GM23338 (cell line): ENCODE measurements around the gene PLD5. TPM values are rescaled to one million over a fixed set of nuclear protein-coding genes. Genes with fewer than 3 reads are reported as not detected.

Experiments used
- ATAC-seq: fragments of 200-7000 bp; cut with Tn5 transposase; 3 replicates; pipeline ENCODE4 v1.9.1; 2020
- DNase-seq: peaks from one replicate; pipeline ENCODE4 v3.0.0-alpha.2; 2015; ENCODE audit warnings: low spot score
- H2AFZ ChIP-seq: fragments of 200-600 bp; sonication (generic); 2 replicates; pipeline ENCODE4 v1.8.0; 2016; ENCODE audit warnings: antibody characterized with exemption, mild to moderate bottlenecking, moderate library complexity
- H3F3A ChIP-seq: fragments of 200-600 bp; sonication (generic); replicated peaks from 2 replicates; pipeline ENCODE4 v1.8.0; 2017; ENCODE audit warnings: antibody characterized with exemption, mixed run types, low read depth
- H3K27ac ChIP-seq: fragments of 200-600 bp; sonication (generic); 2 replicates; pipeline ENCODE4 v1.6.1; 2016; ENCODE audit warnings: low read depth
- H3K27me3 ChIP-seq: fragments of 200-600 bp; sonication (generic); 2 replicates; pipeline ENCODE4 v1.8.0; 2016; ENCODE audit warnings: mild to moderate bottlenecking, mixed run types, moderate library complexity; ENCODE audit not compliant: insufficient read depth
- H3K36me3 ChIP-seq: fragments of 200-600 bp; sonication (generic); 2 replicates; pipeline ENCODE4 v1.8.0; 2016; ENCODE audit warnings: mild to moderate bottlenecking; ENCODE audit not compliant: insufficient read depth
- H3K4me1 ChIP-seq: fragments of 200-600 bp; sonication (generic); 2 replicates; pipeline ENCODE4 v1.8.0; 2016; ENCODE audit warnings: mild to moderate bottlenecking, moderate library complexity; ENCODE audit not compliant: insufficient read depth
- H3K4me2 ChIP-seq: fragments of 200-600 bp; sonication (generic); 2 replicates; pipeline ENCODE4 v1.7.1; 2017; ENCODE audit warnings: mixed run types
- H3K4me3 ChIP-seq: fragments of 200-600 bp; sonication (generic); 2 replicates; pipeline ENCODE4 v1.6.1; 2016; ENCODE audit warnings: mixed run types
- H3K79me2 ChIP-seq: fragments of 200-600 bp; sonication (generic); replicated peaks from 2 replicates; pipeline ENCODE4 v1.8.0; 2017; ENCODE audit warnings: mild to moderate bottlenecking; ENCODE audit not compliant: insufficient read depth
- H3K9me2 ChIP-seq: fragments of 200-600 bp; sonication (generic); 2 replicates; pipeline ENCODE4 v1.8.0; 2017; ENCODE audit not compliant: insufficient read depth
- H4K20me1 ChIP-seq: fragments of 200-600 bp; sonication (generic); replicated peaks from 2 replicates; pipeline ENCODE4 v1.8.0; 2017; ENCODE audit warnings: mild to moderate bottlenecking; ENCODE audit not compliant: insufficient read depth
- H3K27ac Mint-ChIP-seq: 2 replicates; pipeline ENCODE4 v1.8.0; 2020; ENCODE audit warnings: inconsistent platforms, mild to moderate bottlenecking, moderate library complexity, mixed read lengths
- H3K27me3 Mint-ChIP-seq: 3 replicates; pipeline ENCODE4 v1.8.0; 2022; ENCODE audit warnings: low read depth, mild to moderate bottlenecking, moderate library complexity, mixed read lengths, inconsistent platforms; ENCODE audit not compliant: insufficient read depth, poor library complexity
- H3K36me3 Mint-ChIP-seq: 3 replicates; pipeline ENCODE4 v1.8.0; 2021; ENCODE audit warnings: low read depth, mild to moderate bottlenecking, inconsistent platforms, moderate library complexity, mixed read lengths
- H3K4me1 Mint-ChIP-seq: 3 replicates; pipeline ENCODE4 v1.8.0; 2020; ENCODE audit warnings: mild to moderate bottlenecking, inconsistent platforms, mixed read lengths
- H3K4me3 Mint-ChIP-seq: 3 replicates; pipeline ENCODE4 v1.8.0; 2021; ENCODE audit warnings: moderate library complexity, mild to moderate bottlenecking, inconsistent platforms, mixed read lengths
- H3K9me3 Mint-ChIP-seq: 3 replicates; pipeline ENCODE4 v1.8.0; 2020; ENCODE audit warnings: moderate library complexity, mild to moderate bottlenecking, inconsistent platforms, mixed read lengths
- CREB1 ChIP-seq: fragments of 250-450 bp; sonication (Bioruptor Pico); IDR thresholded peaks from 2 replicates; pipeline ENCODE4 v1.5.0; 2020; ENCODE audit warnings: low read depth, mild to moderate bottlenecking, moderate library complexity
- ETS1 ChIP-seq: IDR thresholded peaks from 2 replicates; pipeline ENCODE4 v1.6.1; 2016; ENCODE audit warnings: antibody characterized with exemption
- EZH2 ChIP-seq: fragments of 200-600 bp; sonication (generic); IDR thresholded peaks from one replicate; pipeline ENCODE4 v1.8.0; 2017; ENCODE audit warnings: antibody characterized with exemption, mild to moderate bottlenecking, low read depth; ENCODE audit not compliant: unreplicated experiment
- EZH2phosphoT487 ChIP-seq: fragments of 200-600 bp; sonication (generic); IDR thresholded peaks from one replicate; pipeline ENCODE4 v1.8.1; 2018; ENCODE audit warnings: antibody characterized with exemption; ENCODE audit not compliant: unreplicated experiment
- JUNB ChIP-seq: IDR thresholded peaks from one replicate; pipeline ENCODE4 v1.6.1; 2016; ENCODE audit warnings: antibody characterized with exemption; ENCODE audit not compliant: unreplicated experiment
- NANOG ChIP-seq: IDR thresholded peaks from 2 replicates; pipeline ENCODE4 v1.6.1; 2016; ENCODE audit warnings: antibody characterized with exemption, borderline replicate concordance
- POLR2AphosphoS5 ChIP-seq: IDR thresholded peaks from 2 replicates; pipeline ENCODE4 v1.6.1; 2016; ENCODE audit warnings: antibody characterized with exemption, low read depth
- REST ChIP-seq: IDR thresholded peaks from one replicate; pipeline ENCODE4 v1.6.1; 2018; ENCODE audit warnings: antibody characterized with exemption; ENCODE audit not compliant: unreplicated experiment
- STAT1 ChIP-seq: IDR thresholded peaks from one replicate; pipeline ENCODE4 v1.6.1; 2016; ENCODE audit warnings: antibody characterized with exemption; ENCODE audit not compliant: unreplicated experiment
- ZNF331 ChIP-seq: fragments of 250-450 bp; sonication (Bioruptor Pico); IDR thresholded peaks from 2 replicates; pipeline ENCODE4 v1.5.0; 2020; ENCODE audit warnings: low read depth, mild to moderate bottlenecking, moderate library complexity
- polyA plus RNA-seq: library from polyadenylated mRNA; unstranded; fragments of >200 nt; fragmentation: Nextera tagmentation; extraction: Ambion mirVana; gene quantifications from 2 replicates; pipeline ENCODE4 v1.2.1, GENCODE V29; 2016
- total RNA-seq: library from RNA; depleted of rRNA; stranded (reverse); fragments of >200 nt; shearing (Covaris generic); gene quantifications from 2 replicates; pipeline ENCODE4 v1.2.3, GENCODE V29; 2014

Gene PLD5
- total and polyA plus RNA-seq, 2 experiments from 2014 or later = 5.5 to 5.8 TPM

GRCh38 chr1:242544071-242544470, 19.6 kb upstream of the PLD5 start:
- Histone ChIP-seq H3K4me1 (peaks cover 6% of the 10 kb centered on the region; the same call in 1 of the 2 replicates), H3K79me2 (no peaks in the 10 kb centered on the region), H3K4me3 (no peak overlapping the region), H3K9me2 (no peaks in the 10 kb centered on the region), H3K27me3 (no peaks in the 10 kb centered on the region), H3K4me2 (peak overlapping the region; percentile 49), H3K36me3 (no peaks in the 10 kb centered on the region), H3F3A (no peaks in the 10 kb centered on the region), H3K27ac (no peak overlapping the region), H4K20me1 (no peaks in the 10 kb centered on the region), H2AFZ (no peak overlapping the region)
- H3K9me3 Mint-ChIP-seq = no peaks in the 10 kb centered on the region
- DNase-seq = no peak
- peaks cover 2% of the 10 kb centered on the region for H3K27me3 Mint-ChIP-seq
- H3K36me3 Mint-ChIP-seq = no peaks in the 10 kb centered on the region
- no peak overlapping the region for H3K4me3 Mint-ChIP-seq
- H3K27ac Mint-ChIP-seq = no peak overlapping the region
- no peak for ATAC-seq
- H3K4me1 Mint-ChIP-seq = peaks cover 11% of the 10 kb centered on the region; the same call in 2 of the 3 replicates
- TF ChIP-seq NANOG (no peak), STAT1 (no peak), ZNF331 (no peak), REST (no peak), POLR2AphosphoS5 (no peak), ETS1 (no peak), CREB1 (CRISPR knock-in tag) (no peak), JUNB (no peak), EZH2 (no peak), EZH2phosphoT487 (no peak)

GRCh38 chr1:242542271-242542670, 17.8 kb upstream of the PLD5 start:
- Histone ChIP-seq H3K79me2 (no peaks in the 10 kb centered on the region), H2AFZ (no peak overlapping the region), H3K4me2 (no peak overlapping the region), H3K27ac (no peak overlapping the region), H4K20me1 (no peaks in the 10 kb centered on the region), H3K4me3 (no peak overlapping the region), H3K36me3 (no peaks in the 10 kb centered on the region), H3K27me3 (no peaks in the 10 kb centered on the region), H3K9me2 (no peaks in the 10 kb centered on the region), H3K4me1 (peaks cover 6% of the 10 kb centered on the region; the same call in 1 of the 2 replicates), H3F3A (no peaks in the 10 kb centered on the region)
- H3K27me3 Mint-ChIP-seq = peaks cover 2% of the 10 kb centered on the region
- TF ChIP-seq REST = peak; percentile 68
- TF ChIP-seq JUNB = no peak
- DNase-seq (no peak), ATAC-seq (no peak)
- no peaks in the 10 kb centered on the region for H3K36me3 Mint-ChIP-seq
- H3K4me1 Mint-ChIP-seq = peaks cover 11% of the 10 kb centered on the region; the same call in 2 of the 3 replicates
- H3K4me3 Mint-ChIP-seq = no peak overlapping the region
- H3K9me3 Mint-ChIP-seq = no peaks in the 10 kb centered on the region
- no peak overlapping the region for H3K27ac Mint-ChIP-seq
